Mesenchymal stem cell (in vitro differentiated cells and primary cell): ENCODE data around the gene GRAMD1B.
"Not testable (repeated sequence)": the region's sequence is repeated elsewhere in the genome, so short reads cannot be mapped to it uniquely, and the experiment has no call there.

Experiments
- DNase-seq: peaks from one replicate; pipeline ENCODE4 v3.0.0-alpha.2; 2013
- H2AFZ ChIP-seq: one replicate; pipeline ENCODE4 v1.6.1; 2013; ENCODE audit warnings: low read depth, mild to moderate bottlenecking, control low read depth, inconsistent platforms, low read length, moderate library complexity
- H2AK5ac ChIP-seq: 2 replicates; pipeline ENCODE4 v1.6.1; 2013; ENCODE audit warnings: low read length, moderate library complexity, mild to moderate bottlenecking, inconsistent platforms; ENCODE audit not compliant: severe bottlenecking
- H2BK120ac ChIP-seq: one replicate; pipeline ENCODE4 v1.6.1; 2013; ENCODE audit warnings: low read depth, mild to moderate bottlenecking, inconsistent platforms, low read length, moderate library complexity
- H2BK12ac ChIP-seq, 2 experiments: one replicate each; pipeline ENCODE4 v1.6.1; 2013; ENCODE audit warnings: inconsistent platforms in 2 of 2, low read length in 2 of 2, mild to moderate bottlenecking in 2 of 2, moderate library complexity in 2 of 2, control low read depth in 1 of 2
- H2BK15ac ChIP-seq: one replicate; pipeline ENCODE4 v1.6.1; 2013; ENCODE audit warnings: mild to moderate bottlenecking, low read depth, inconsistent platforms; ENCODE audit not compliant: poor library complexity, severe bottlenecking
- H2BK5ac ChIP-seq: 2 replicates; pipeline ENCODE4 v1.6.1; 2013; ENCODE audit warnings: low read depth, mild to moderate bottlenecking, low read length, control low read depth, inconsistent platforms; ENCODE audit not compliant: poor library complexity, severe bottlenecking
- H3K14ac ChIP-seq, 2 experiments: one replicate each; pipeline ENCODE4 v1.6.1; 2013; ENCODE audit warnings: inconsistent platforms in 2 of 2, low read length in 2 of 2, control low read depth in 1 of 2, mild to moderate bottlenecking in 1 of 2, moderate library complexity in 1 of 2
- H3K18ac ChIP-seq, 2 experiments: one replicate each; pipeline ENCODE4 v1.6.1; 2013; ENCODE audit warnings: inconsistent platforms in 2 of 2, low read length in 2 of 2, control low read depth in 1 of 2, low read depth in 1 of 2, mild to moderate bottlenecking in 1 of 2
- H3K23ac ChIP-seq, 2 experiments: one replicate each; pipeline ENCODE4 v1.6.1; 2013; ENCODE audit warnings: inconsistent platforms in 2 of 2, low read length in 2 of 2, mild to moderate bottlenecking in 2 of 2, moderate library complexity in 2 of 2, control low read depth in 1 of 2
- H3K27ac ChIP-seq: 2 replicates; pipeline ENCODE4 v1.5.1; 2013; ENCODE audit warnings: mild to moderate bottlenecking, moderate library complexity, low read length, control low read depth, inconsistent platforms; ENCODE audit not compliant: poor library complexity, severe bottlenecking
- H3K27me3 ChIP-seq, 2 experiments: 2 replicates each; pipeline versions ENCODE4 v1.6.1 to v1.7.0; 2013; ENCODE audit warnings: low read length in 2 of 2, mild to moderate bottlenecking in 2 of 2, moderate library complexity in 2 of 2, control low read depth in 1 of 2, inconsistent platforms in 1 of 2; ENCODE audit not compliant: control insufficient read depth in 1 of 2, insufficient read depth in 1 of 2
- H3K36me3 ChIP-seq, 2 experiments: 2 replicates each; pipeline versions ENCODE4 v1.6.1 to v1.7.0; 2013; ENCODE audit warnings: low read length in 2 of 2, control low read depth in 1 of 2, inconsistent platforms in 1 of 2, low read depth in 1 of 2, mild to moderate bottlenecking in 1 of 2; ENCODE audit not compliant: insufficient read depth in 2 of 2, control insufficient read depth in 1 of 2
- H3K4ac ChIP-seq, 2 experiments: one replicate each; pipeline ENCODE4 v1.6.1; 2013; ENCODE audit warnings: inconsistent platforms in 2 of 2, low read length in 2 of 2, mild to moderate bottlenecking in 2 of 2, moderate library complexity in 2 of 2, control low read depth in 1 of 2, low read depth in 1 of 2
- H3K4me1 ChIP-seq: 2 replicates; pipeline ENCODE4 v1.6.1; 2013; ENCODE audit warnings: low read depth, low read length, control low read depth; ENCODE audit not compliant: control insufficient read depth, insufficient read depth
- H3K4me2 ChIP-seq: 2 replicates; pipeline ENCODE4 v1.6.1; 2013; ENCODE audit warnings: low read length, mild to moderate bottlenecking, inconsistent platforms; ENCODE audit not compliant: poor library complexity, severe bottlenecking
- H3K4me3 ChIP-seq, 2 experiments: 2 replicates each; pipeline versions ENCODE4 v1.5.1 to v1.7.0; 2013; ENCODE audit warnings: low read length in 2 of 2, mild to moderate bottlenecking in 2 of 2, control low read depth in 1 of 2, low read depth in 1 of 2; ENCODE audit not compliant: insufficient read depth in 1 of 2
- H3K79me1 ChIP-seq: replicated peaks from 2 replicates; pipeline ENCODE4 v1.6.1; 2013; ENCODE audit warnings: mild to moderate bottlenecking, control low read depth, low read length, inconsistent platforms; ENCODE audit not compliant: poor library complexity, severe bottlenecking
- H3K9ac ChIP-seq: 2 replicates; pipeline ENCODE4 v1.7.0; 2013; ENCODE audit warnings: mild to moderate bottlenecking, low read length, moderate library complexity
- H3K9me3 ChIP-seq: 2 replicates; pipeline ENCODE4 v1.7.0; 2013; ENCODE audit warnings: mild to moderate bottlenecking, low read length; ENCODE audit not compliant: control insufficient read depth
- H4K8ac ChIP-seq: one replicate; pipeline ENCODE4 v1.6.1; 2013; ENCODE audit warnings: inconsistent platforms, mild to moderate bottlenecking, low read length, moderate library complexity
- H4K91ac ChIP-seq: one replicate; pipeline ENCODE4 v1.6.1; 2013; ENCODE audit warnings: mild to moderate bottlenecking, low read length, inconsistent platforms
- WGBS: methylation state at CpG from one replicate; pipeline ENCODE4 v1.1.7; 2013; ENCODE audit warnings: mixed read lengths; 5-methylcytosine and 5-hydroxymethylcytosine counted together

The GRAMD1B gene

GRCh38 chr11:123466172-123466571, 36.1 kb downstream of the GRAMD1B start:
- H3K14ac ChIP-seq, H3K4me3 ChIP-seq, H3K27me3 ChIP-seq, H3K36me3 ChIP-seq, H2AFZ ChIP-seq, H4K8ac ChIP-seq, H2BK12ac ChIP-seq, H3K4ac ChIP-seq, H2BK120ac ChIP-seq, H3K18ac ChIP-seq, H3K4me1 ChIP-seq, DNase-seq, H3K9me3 ChIP-seq, H2BK15ac ChIP-seq, H3K79me1 ChIP-seq, H3K23ac ChIP-seq, H3K9ac ChIP-seq, H3K4me2 ChIP-seq, H2BK5ac ChIP-seq, H4K91ac ChIP-seq, H3K27ac ChIP-seq, H2AK5ac ChIP-seq: not testable (repeated sequence)
- WGBS, result 91% methylated on average over 1 of the region's 1 CpG

- Histone ChIP-seq H3K4me3 (no peak overlapping the region), H4K91ac (no peak overlapping the region), H3K4ac (no peak overlapping the region), H3K4me2 (no peak overlapping the region), H2BK5ac (no peak overlapping the region), H3K9me3 (no peaks in the 10 kb centered on the region), H3K9ac (no peak overlapping the region), H3K18ac (no peak overlapping the region), H2BK12ac (no peak overlapping the region), H2AK5ac (no peak overlapping the region), H3K27me3 (no peaks in the 10 kb centered on the region), H2BK120ac (no peak overlapping the region), H3K27ac (no peak overlapping the region), H2BK15ac (no peak overlapping the region), H3K4me1 (no peaks in the 10 kb centered on the region), H3K79me1 (no peaks in the 10 kb centered on the region), H3K14ac (no peak overlapping the region), H4K8ac (no peak overlapping the region), H3K36me3 (no peaks in the 10 kb centered on the region), H3K23ac (no peak overlapping the region), H2AFZ (no peak overlapping the region)
- WGBS, result 90% methylated on average over 7 of the region's 7 CpGs
- no peak for DNase-seq
These were observed 39.0 kb downstream of the GRAMD1B start for GRCh38 chr11:123469089-123469488.

- Histone ChIP-seq H3K4ac (no peak overlapping the region), H2BK15ac (no peak overlapping the region), H2AFZ (no peak overlapping the region), H3K9ac (no peak overlapping the region), H2AK5ac (no peak overlapping the region), H3K36me3 (no peaks in the 10 kb centered on the region), H2BK5ac (no peak overlapping the region), H3K27ac (no peak overlapping the region), H3K18ac (no peak overlapping the region), H3K4me1 (no peaks in the 10 kb centered on the region), H3K27me3 (no peaks in the 10 kb centered on the region), H3K14ac (no peak overlapping the region), H3K23ac (no peak overlapping the region), H3K4me3 (no peak overlapping the region), H2BK120ac (no peak overlapping the region), H3K4me2 (no peak overlapping the region), H4K8ac (no peak overlapping the region), H3K9me3 (no peaks in the 10 kb centered on the region), H2BK12ac (no peak overlapping the region), H4K91ac (no peak overlapping the region), H3K79me1 (no peaks in the 10 kb centered on the region)
- WGBS, result 100% methylated on average over 1 of the region's 1 CpG
- DNase-seq, result no peak
These were observed 39.5 kb downstream of the GRAMD1B start for GRCh38 chr11:123469586-123469985.

- no peak overlapping the region for H2BK12ac ChIP-seq
- H2AK5ac ChIP-seq, result no peak overlapping the region
- H3K9ac ChIP-seq, result peak overlapping the region; percentile 29
- H3K4me2 ChIP-seq, result no peak overlapping the region
- no peaks in the 10 kb centered on the region for H3K27me3 ChIP-seq
- no peaks in the 10 kb centered on the region for H3K79me1 ChIP-seq
- no peaks in the 10 kb centered on the region for H3K9me3 ChIP-seq
- peaks cover 3% of the 10 kb centered on the region for H3K4me1 ChIP-seq
- H2BK5ac ChIP-seq, result no peak overlapping the region
- no peak overlapping the region for H3K18ac ChIP-seq
- H3K36me3 ChIP-seq, result no peaks in the 10 kb centered on the region
- H3K23ac ChIP-seq, result no peak overlapping the region
- no peak overlapping the region for H4K8ac ChIP-seq
- no peak overlapping the region for H2AFZ ChIP-seq
- no peak overlapping the region for H2BK15ac ChIP-seq
- H3K27ac ChIP-seq, result no peak overlapping the region
- WGBS, result 91% methylated on average over 4 of the region's 4 CpGs
- no peak overlapping the region for H3K4ac ChIP-seq
- peak overlapping the region in 1 of 2 experiments; percentile 41 for H3K4me3 ChIP-seq
- H3K14ac ChIP-seq, result no peak overlapping the region
- H4K91ac ChIP-seq, result no peak overlapping the region
- no peak overlapping the region for H2BK120ac ChIP-seq
- no peak for DNase-seq
These were observed 40.8 kb downstream of the GRAMD1B start for GRCh38 chr11:123470842-123471241.
